Neural crest cell (in vitro differentiated cells): Measurements from ENCODE around the gene C6orf118. TPM values are rescaled to one million over a fixed set of nuclear protein-coding genes. Genes with fewer than 3 reads are reported as not detected.
A peak's percentile ranks its signal among the peaks of the same experiment; 100 is the strongest.

ENCODE experiments used
- DNase-seq: peaks from one replicate; pipeline ENCODE4 v3.0.0; 2021; ENCODE audit warnings: low read depth, mixed read lengths, low spot score
- H3K27ac Mint-ChIP-seq: one replicate; pipeline ENCODE4 v1.8.0; 2021; ENCODE audit warnings: mild to moderate bottlenecking, mixed read lengths; ENCODE audit not compliant: unreplicated experiment
- H3K27me3 Mint-ChIP-seq: 2 replicates; pipeline ENCODE4 v1.8.0; 2021; ENCODE audit warnings: low read depth, mild to moderate bottlenecking, mixed read lengths
- H3K36me3 Mint-ChIP-seq: 2 replicates; pipeline ENCODE4 v1.8.0; 2021; ENCODE audit warnings: low read depth, mild to moderate bottlenecking, mixed read lengths
- H3K4me1 Mint-ChIP-seq: 2 replicates; pipeline ENCODE4 v1.8.0; 2021; ENCODE audit warnings: mixed read lengths
- H3K4me3 Mint-ChIP-seq: one replicate; pipeline ENCODE4 v1.8.0; 2021; ENCODE audit warnings: mild to moderate bottlenecking, mixed read lengths
- H3K9me3 Mint-ChIP-seq: 2 replicates; pipeline ENCODE4 v1.8.0; 2021; ENCODE audit warnings: mixed read lengths
- CTCF ChIP-seq: fragments of 200-600 bp; sonication (generic); conservative IDR thresholded peaks from 2 replicates; pipeline ENCODE4 v1.5.0; 2021; ENCODE audit warnings: antibody characterized with exemption, mild to moderate bottlenecking
- total RNA-seq: library from RNA; stranded (reverse); gene quantifications from 2 replicates; pipeline ENCODE4 v1.2.1, GENCODE V29; 2021

The C6orf118 gene
- total RNA-seq, 1 donor from 2014 or later, result 8.2 TPM

DNA sequence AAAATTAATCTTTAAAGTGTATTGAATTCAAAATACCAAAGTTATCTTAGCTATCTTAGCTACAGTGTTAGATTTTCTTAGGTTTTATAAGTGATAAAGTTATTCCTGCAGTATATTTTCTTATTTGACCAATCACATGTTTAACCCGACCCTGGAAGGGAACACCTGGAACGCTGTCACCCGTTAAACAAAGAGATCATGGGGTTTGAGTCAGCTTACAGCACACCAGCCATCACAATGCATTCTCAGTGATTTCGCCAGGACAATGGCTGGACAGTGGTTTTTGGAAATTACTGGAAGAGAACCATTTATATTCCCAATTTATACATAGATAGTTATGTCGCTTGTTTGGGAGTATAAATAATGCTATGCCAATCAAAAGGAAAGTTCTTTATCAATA is 10.5 kb downstream of the C6orf118 start:
- H3K4me1 Mint-ChIP-seq, result peaks cover 31% of the 10 kb centered on the region
- peak overlapping the region; percentile 14 for H3K4me3 Mint-ChIP-seq
- H3K27me3 Mint-ChIP-seq, result no peaks in the 10 kb centered on the region
- TF ChIP-seq CTCF, result no peak
- DNase-seq, result no peak
- peaks cover 17% of the 10 kb centered on the region for H3K36me3 Mint-ChIP-seq
- H3K27ac Mint-ChIP-seq, result no peak overlapping the region
- peaks cover 5% of the 10 kb centered on the region for H3K9me3 Mint-ChIP-seq

GRCh38 chr6:165298402-165298801 is 11.0 kb downstream of the C6orf118 start:
- H3K4me3 Mint-ChIP-seq, result no peak overlapping the region
- no peak for DNase-seq
- H3K27me3 Mint-ChIP-seq, result no peaks in the 10 kb centered on the region
- TF ChIP-seq CTCF, result no peak
- peaks cover 31% of the 10 kb centered on the region for H3K4me1 Mint-ChIP-seq
- peaks cover 5% of the 10 kb centered on the region for H3K9me3 Mint-ChIP-seq
- peaks cover 18% of the 10 kb centered on the region for H3K36me3 Mint-ChIP-seq
- no peak overlapping the region for H3K27ac Mint-ChIP-seq

GRCh38 chr6:165292657-165293056 is 16.7 kb downstream of the C6orf118 start:
- no peak overlapping the region for H3K27ac Mint-ChIP-seq
- H3K4me3 Mint-ChIP-seq, result no peak overlapping the region
- H3K9me3 Mint-ChIP-seq, result peaks cover 9% of the 10 kb centered on the region
- H3K36me3 Mint-ChIP-seq, result peaks cover 46% of the 10 kb centered on the region
- peaks cover 5% of the 10 kb centered on the region for H3K4me1 Mint-ChIP-seq
- H3K27me3 Mint-ChIP-seq, result no peaks in the 10 kb centered on the region
- TF ChIP-seq CTCF, result no peak
- no peak for DNase-seq

DNA sequence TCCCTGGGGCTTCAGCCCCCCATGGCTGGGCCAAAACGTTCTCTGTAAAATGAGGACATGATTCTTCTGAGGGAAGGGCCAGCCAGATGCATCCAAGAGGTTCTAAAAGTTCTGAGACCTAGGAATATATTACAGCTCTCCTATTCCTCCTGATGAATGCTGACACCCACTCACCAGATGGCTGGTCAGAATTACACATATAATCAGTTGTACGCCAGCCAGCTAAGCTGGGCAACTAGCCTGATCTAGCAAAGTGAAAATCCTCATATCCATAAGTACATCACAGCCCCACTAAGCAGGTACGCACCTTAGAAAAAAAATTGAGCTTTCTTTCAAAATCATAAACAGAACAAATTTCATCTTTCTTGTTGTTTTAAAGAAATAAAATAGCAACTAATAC is 34.8 kb downstream of the C6orf118 start:
- no peak overlapping the region for H3K27ac Mint-ChIP-seq
- H3K4me3 Mint-ChIP-seq, result no peak overlapping the region
- H3K9me3 Mint-ChIP-seq, result no peaks in the 10 kb centered on the region
- H3K36me3 Mint-ChIP-seq, result peaks cover 4% of the 10 kb centered on the region
- DNase-seq, result no peak
- H3K4me1 Mint-ChIP-seq, result no peaks in the 10 kb centered on the region
- H3K27me3 Mint-ChIP-seq, result no peaks in the 10 kb centered on the region
- no peak for TF ChIP-seq CTCF

DNA sequence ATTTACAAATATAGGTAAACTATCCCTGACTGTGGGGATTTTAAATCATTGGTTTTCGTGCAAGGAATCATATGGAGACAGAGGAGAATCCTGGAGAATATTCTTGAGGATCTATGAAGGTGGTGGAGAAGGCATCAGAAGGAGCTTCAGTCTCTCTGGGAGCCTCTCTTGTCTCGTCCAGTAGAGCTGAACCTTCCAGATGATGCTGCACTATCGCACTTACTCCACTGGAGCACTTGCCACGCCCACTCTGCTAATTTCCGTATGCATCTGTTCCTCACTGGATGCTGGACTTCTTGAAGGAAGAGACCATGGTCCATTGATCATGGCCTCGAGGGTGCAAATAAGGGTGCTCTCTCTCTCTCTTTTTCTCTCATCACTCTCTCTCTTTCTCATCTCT is 36.8 kb downstream of the C6orf118 start:
- no peaks in the 10 kb centered on the region for H3K27me3 Mint-ChIP-seq
- DNase-seq, result no peak

More for the DNA sequence above, 36.8 kb downstream of the C6orf118 start:
- TF ChIP-seq CTCF, result no peak
- Mint-ChIP-seq H3K4me1 (peaks cover 8% of the 10 kb centered on the region), H3K36me3 (peaks cover 4% of the 10 kb centered on the region), H3K27ac (no peak overlapping the region), H3K4me3 (no peak overlapping the region), H3K9me3 (no peaks in the 10 kb centered on the region)
